BE2C (cell line): Measurements from ENCODE around the gene PRKG1.
A peak's percentile ranks its signal among the peaks of the same experiment; 100 is the strongest.

Experiments used
- DNase-seq: peaks from one replicate; pipeline ENCODE4 v3.0.0-alpha.2; 2020
- H3K27me3 ChIP-seq: fragments of 250-450 bp; sonication (Bioruptor Pico); 2 replicates; pipeline ENCODE4 v1.5.1; 2020; ENCODE audit warnings: mild to moderate bottlenecking
- H3K36me3 ChIP-seq: fragments of 250-450 bp; sonication (Bioruptor Pico); 2 replicates; pipeline ENCODE4 v1.5.1; 2020; ENCODE audit warnings: mild to moderate bottlenecking
- H3K4me1 ChIP-seq: fragments of 250-450 bp; sonication (Bioruptor Pico); 2 replicates; pipeline ENCODE4 v1.5.1; 2020
- H3K4me3 ChIP-seq: 2 replicates; pipeline ENCODE4 v1.5.1; 2011; ENCODE audit warnings: low read depth, low read length
- H3K9me3 ChIP-seq: fragments of 250-450 bp; sonication (Bioruptor Pico); 2 replicates; pipeline ENCODE4 v1.5.1; 2020
- TF ChIP-seq, protein P1 (sequence below): IDR thresholded peaks from 2 replicates; pipeline ENCODE4 v1.5.1; 2012; ENCODE audit warnings: mild to moderate bottlenecking, low read depth, low read length

Gene PRKG1

GRCh38 chr10:51405580-51406351 lies 331.5 kb downstream of the PRKG1 start:
- Histone ChIP-seq H3K9me3 (no peaks in the 10 kb centered on the region), H3K27me3 (no peaks in the 10 kb centered on the region), H3K36me3 (no peaks in the 10 kb centered on the region), H3K4me3 (no peak overlapping the region), H3K4me1 (no peaks in the 10 kb centered on the region)
- DNase-seq = peak; percentile 14
- TF ChIP-seq, protein P1, sequence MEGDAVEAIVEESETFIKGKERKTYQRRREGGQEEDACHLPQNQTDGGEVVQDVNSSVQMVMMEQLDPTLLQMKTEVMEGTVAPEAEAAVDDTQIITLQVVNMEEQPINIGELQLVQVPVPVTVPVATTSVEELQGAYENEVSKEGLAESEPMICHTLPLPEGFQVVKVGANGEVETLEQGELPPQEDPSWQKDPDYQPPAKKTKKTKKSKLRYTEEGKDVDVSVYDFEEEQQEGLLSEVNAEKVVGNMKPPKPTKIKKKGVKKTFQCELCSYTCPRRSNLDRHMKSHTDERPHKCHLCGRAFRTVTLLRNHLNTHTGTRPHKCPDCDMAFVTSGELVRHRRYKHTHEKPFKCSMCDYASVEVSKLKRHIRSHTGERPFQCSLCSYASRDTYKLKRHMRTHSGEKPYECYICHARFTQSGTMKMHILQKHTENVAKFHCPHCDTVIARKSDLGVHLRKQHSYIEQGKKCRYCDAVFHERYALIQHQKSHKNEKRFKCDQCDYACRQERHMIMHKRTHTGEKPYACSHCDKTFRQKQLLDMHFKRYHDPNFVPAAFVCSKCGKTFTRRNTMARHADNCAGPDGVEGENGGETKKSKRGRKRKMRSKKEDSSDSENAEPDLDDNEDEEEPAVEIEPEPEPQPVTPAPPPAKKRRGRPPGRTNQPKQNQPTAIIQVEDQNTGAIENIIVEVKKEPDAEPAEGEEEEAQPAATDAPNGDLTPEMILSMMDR = no peak

DNA sequence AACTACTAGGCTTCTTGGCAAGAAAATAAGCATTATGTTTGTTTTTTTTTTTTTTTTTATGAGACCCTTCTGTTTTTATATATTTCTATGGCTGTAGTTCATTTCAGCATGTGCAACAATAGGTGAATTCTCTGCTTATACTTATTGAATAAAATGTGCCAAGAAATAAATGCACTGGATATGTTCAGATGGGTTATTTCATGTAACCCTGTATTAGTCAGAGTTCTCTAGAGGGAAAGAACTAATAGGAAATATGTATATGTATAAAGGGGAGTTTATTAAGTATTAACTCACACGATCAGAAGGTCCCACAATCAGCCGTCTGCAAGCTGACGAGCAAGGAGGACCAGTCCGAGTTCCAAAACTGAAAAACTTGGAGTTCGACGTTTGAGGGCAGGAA lies 332.3 kb downstream of the PRKG1 start:
- no peaks in the 10 kb centered on the region for H3K36me3 ChIP-seq
- no peaks in the 10 kb centered on the region for H3K27me3 ChIP-seq
- no peaks in the 10 kb centered on the region for H3K9me3 ChIP-seq
- no peaks in the 10 kb centered on the region for H3K4me1 ChIP-seq
- H3K4me3 ChIP-seq = no peak overlapping the region
- TF ChIP-seq, protein P1 = no peak
- DNase-seq = no peak

- no peaks in the 10 kb centered on the region for H3K4me1 ChIP-seq
- no peaks in the 10 kb centered on the region for H3K36me3 ChIP-seq
- H3K4me3 ChIP-seq = no peak overlapping the region
- no peak for DNase-seq
- H3K27me3 ChIP-seq = no peaks in the 10 kb centered on the region
- TF ChIP-seq, protein P1 = no peak
- no peaks in the 10 kb centered on the region for H3K9me3 ChIP-seq
These were observed 342.2 kb downstream of the PRKG1 start for GRCh38 chr10:51416494-51416893.

- H3K4me1 ChIP-seq = no peaks in the 10 kb centered on the region
- DNase-seq = no peak
- no peaks in the 10 kb centered on the region for H3K27me3 ChIP-seq
- H3K4me3 ChIP-seq = no peak overlapping the region
- TF ChIP-seq, protein P1 = no peak
- H3K36me3 ChIP-seq = no peaks in the 10 kb centered on the region
- no peaks in the 10 kb centered on the region for H3K9me3 ChIP-seq
These were observed 345.2 kb downstream of the PRKG1 start for GRCh38 chr10:51419196-51420093.

DNA sequence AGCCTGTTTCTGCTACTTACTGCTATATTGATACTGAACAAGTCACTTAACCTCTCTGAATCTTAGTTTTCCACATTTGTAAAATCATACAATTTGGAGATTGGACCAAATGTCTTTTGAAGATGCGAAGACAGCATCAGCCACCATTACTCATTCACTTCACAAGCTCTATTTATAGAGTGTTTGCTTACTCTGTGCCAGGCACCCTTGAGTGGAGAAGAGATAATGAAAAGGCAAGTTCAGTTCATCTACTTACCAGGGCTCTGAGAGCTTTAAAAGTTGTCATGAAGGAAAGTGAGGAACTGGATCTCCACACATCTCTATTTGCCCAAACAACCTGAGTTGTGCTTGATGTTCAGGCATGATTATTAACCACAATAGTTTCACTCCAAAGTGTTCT lies 347.6 kb downstream of the PRKG1 start:
- DNase-seq = no peak
- Histone ChIP-seq H3K27me3 (no peaks in the 10 kb centered on the region), H3K36me3 (no peaks in the 10 kb centered on the region), H3K4me3 (no peak overlapping the region), H3K9me3 (no peaks in the 10 kb centered on the region), H3K4me1 (no peaks in the 10 kb centered on the region)
- TF ChIP-seq, protein P1 = no peak
